ENCODE data around the gene B3GNT9. TPM values are rescaled to one million over a fixed set of nuclear protein-coding genes. Genes with fewer than 3 reads are reported as not detected.
A peak's percentile ranks its signal among the peaks of the same experiment; 100 is the strongest.
"Not testable (repeated sequence)": the region's sequence is repeated elsewhere in the genome, so short reads cannot be mapped to it uniquely, and the experiment has no call there.

The B3GNT9 gene
- total RNA-seq, 1 donor from 2014 or later, result 6.0 TPM

GRCh38 chr16:67151431-67152097 is 766 bp upstream of the B3GNT9 start:
- no peak for DNase-seq (ENCODE audit: low read depth, low spot score)

- no peak for DNase-seq (ENCODE audit: low read depth, low spot score)
Observed at GRCh38 chr16:67150047-67150832, 558 bp downstream of the B3GNT9 start.

DNA sequence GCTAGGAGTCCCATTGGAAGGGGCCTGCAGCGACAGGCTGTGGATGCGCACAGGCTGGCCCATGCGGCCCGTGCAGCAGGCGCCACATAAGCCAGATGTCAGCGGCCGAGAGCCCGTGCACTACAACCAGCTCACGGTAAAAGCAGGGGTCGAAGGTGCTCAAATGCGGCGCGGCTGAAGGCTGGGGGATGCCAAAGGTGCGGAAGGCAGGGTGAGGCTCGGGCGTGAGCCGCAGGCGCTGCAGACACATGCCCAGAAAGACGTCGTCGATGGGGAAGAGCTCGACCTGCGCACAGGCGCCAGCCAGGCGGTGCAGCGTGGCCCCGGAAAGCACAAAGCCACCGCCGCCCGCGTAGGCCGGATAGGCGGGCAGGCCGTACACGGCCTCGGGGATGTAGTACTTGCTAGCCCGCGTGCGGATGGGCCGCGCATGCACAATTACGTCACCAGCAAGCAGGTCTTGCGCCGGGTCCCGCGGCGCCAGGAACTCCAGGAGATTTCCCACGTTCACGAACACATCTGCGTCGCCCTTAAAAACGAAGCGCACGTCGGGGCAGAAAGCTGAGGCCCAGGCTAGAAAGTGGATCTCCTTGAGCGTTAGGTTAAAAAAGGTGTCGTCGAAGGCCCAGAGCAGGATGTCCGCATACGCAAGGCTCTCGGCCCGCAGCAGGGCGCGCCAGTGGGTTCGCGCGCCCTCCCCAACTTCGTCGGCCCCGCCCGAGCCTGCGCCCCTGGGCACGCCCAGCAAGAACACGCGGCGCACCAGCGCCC is 1.3 kb downstream of the B3GNT9 start:
- no peak for DNase-seq (ENCODE audit: low read depth, low spot score)

DNA sequence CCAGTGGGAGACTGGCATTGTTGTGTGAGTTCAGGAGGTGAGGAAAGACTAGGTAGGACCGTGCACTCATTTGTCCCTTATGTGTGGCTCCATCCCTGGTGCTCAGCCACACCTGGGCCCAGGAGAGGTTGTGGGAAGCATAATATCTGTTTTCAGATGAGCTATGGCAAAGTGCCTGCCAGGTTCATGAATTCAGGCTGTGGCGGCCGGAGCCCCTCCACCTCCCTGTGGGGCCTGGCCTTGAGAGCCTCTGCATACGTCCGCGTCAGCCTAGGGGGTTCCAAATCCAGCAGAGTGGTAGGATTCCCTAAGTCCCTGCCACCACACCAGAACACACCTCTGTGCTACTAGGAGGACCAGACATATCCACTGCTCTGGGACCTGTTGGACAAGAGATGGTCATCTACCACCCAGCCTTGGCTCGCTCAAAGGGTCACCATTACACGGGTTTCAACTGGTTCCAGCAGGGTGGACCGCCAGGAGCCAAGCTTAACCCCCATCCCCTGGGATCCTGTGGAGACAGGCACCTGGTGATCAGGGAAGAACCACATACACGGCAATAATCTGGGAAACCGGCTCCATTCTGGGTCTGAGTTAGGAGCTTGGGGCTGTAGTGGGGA is 2.0 kb downstream of the B3GNT9 start:
- DNase-seq (ENCODE audit: low read depth, low spot score), result no peak

DNA sequence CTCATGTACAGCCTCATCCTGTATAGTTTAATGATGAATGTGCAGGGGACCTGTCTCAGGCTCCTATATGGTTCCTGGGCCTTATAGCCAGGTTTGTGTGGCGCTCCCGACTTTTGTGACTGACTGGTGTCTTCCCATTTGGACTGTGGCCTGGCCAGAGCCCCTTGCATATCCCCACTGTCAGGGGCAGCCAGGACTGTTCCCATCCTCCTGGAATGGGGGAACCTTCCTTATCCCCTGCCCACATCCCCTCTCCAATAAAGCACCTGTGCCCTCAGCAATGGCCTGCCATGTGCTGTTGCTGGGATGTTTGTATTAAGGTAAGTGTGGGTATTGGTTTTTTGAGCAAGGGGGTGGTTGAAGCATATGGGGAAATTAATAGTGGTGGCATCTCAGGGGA is 2.6 kb downstream of the B3GNT9 start:
- DNase-seq (ENCODE audit: low read depth, low spot score), result no peak

GRCh38 chr16:67147437-67148140 is 3.2 kb downstream of the B3GNT9 start:
- no peak for DNase-seq (ENCODE audit: low read depth, low spot score)

DNA sequence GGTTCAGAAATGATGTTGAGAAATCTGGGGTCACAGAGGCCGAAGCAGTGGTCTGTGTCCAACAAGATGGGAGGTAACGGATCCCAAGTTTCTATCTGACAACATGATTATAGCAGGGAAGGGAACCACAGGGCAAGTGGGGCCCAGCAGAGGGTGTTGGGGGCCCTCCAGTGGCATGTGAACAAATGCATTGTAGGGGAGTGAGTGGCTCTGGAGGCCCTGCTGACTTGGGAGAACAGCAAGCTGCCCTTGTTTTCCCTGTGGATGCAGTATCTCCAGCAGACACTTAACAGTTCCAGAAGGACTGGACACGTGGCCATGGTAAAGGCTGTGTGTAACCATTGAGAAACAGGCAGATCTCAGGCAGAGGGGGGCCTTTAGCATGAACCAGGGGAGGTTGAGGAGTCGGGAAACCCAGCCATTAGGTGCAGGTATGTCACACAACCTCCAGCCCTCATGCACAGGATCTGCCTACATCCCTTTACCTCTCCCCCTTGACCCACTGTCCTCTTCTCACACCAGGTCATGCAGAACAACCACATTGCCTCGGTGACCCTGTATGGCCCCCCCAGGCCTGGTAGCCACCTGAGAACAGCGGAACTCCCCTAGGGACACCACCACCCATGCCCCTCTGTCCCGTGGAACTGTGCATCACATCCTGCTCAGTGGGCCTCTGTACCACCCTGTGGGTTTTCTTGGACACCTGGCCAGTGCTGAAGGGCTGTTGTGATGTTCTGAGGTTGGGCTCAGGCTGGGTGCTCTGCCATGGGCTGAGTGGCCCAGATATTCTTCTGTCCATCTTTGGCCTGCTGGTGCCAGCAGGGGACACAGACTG is 4.1 kb downstream of the B3GNT9 start:
- DNase-seq (ENCODE audit: low read depth, low spot score), result no peak

GRCh38 chr16:67145746-67146145 is 5.1 kb downstream of the B3GNT9 start:
- DNase-seq (ENCODE audit: low read depth, low spot score), result no peak

DNA sequence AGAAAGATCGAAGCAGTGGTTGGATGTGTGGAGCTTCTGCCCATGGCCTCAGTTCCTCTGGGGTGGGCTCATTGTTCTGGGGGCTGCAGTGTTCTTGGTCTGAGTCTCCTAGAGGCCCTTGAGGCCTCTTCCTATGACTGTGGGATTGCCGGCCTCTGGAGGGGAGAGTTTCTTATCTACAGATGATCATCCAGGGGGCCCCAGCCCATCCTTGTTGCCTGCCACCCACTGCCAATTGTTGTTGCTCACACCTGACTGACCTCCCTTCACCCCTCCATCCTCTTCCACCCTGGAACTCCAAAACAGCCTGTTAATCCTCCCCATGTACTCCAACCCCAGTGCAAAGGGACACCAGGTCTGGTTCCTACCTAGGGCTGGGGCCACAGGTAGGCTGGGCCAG is 5.9 kb downstream of the B3GNT9 start:
- no peak for DNase-seq (ENCODE audit: low read depth, low spot score)

- DNase-seq (ENCODE audit: low read depth, low spot score), result no peak
Observed at GRCh38 chr16:67142342-67142741, 8.5 kb downstream of the B3GNT9 start.

- DNase-seq (ENCODE audit: low read depth, low spot score), result no peak
Observed at GRCh38 chr16:67141391-67141790, 9.4 kb downstream of the B3GNT9 start.

DNA sequence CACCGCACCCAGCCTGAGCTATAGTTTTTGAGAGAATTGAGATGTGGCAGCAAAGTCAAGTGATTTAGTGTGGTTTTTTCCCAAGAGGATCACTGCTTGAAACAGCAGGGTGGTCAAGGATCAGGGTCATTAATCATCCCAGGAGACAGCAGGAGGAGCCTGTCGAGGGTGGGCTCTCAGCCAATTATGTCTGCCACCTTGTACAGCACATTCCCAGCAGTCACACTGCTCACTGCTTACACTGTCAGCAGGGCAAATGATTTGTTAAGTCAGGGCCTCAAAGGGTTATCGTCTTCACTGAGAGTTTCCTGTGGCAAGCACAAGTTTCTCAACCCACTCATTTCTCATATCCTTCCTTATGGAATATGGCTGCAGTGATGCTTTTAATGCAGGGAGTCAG is 13.2 kb downstream of the B3GNT9 start:
- peak; percentile 88 for DNase-seq (ENCODE audit: low read depth, low spot score)

- no peak for DNase-seq (ENCODE audit: low read depth, low spot score)
Observed at GRCh38 chr16:67129422-67129821, 21.4 kb downstream of the B3GNT9 start.

DNA sequence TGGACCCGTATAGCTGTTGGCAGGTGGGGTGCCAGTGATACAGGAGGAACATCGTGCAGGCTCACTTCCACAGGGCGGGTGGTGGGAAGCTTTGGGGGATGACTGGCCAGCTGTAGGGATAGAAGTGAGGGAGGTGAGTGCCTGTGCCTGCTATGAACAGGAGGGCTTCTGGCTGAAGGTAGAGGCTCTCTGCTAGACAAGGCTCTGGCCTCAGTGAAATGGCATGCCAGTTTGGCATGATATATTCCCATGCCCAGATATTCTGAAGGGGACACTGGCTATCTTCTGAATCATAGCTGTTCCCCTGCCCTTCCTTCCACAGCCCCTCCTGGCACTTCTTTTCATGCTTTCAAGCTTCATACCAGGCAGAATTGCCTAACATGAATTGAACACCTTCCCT is 21.9 kb downstream of the B3GNT9 start:
- DNase-seq (ENCODE audit: low read depth, low spot score), result no peak

- DNase-seq (ENCODE audit: low read depth, low spot score), result no peak
Observed at GRCh38 chr16:67128417-67128816, 22.4 kb downstream of the B3GNT9 start.

GRCh38 chr16:67122799-67123198 is 28.0 kb downstream of the B3GNT9 start:
- DNase-seq (ENCODE audit: low read depth, low spot score), result not testable (repeated sequence)

DNA sequence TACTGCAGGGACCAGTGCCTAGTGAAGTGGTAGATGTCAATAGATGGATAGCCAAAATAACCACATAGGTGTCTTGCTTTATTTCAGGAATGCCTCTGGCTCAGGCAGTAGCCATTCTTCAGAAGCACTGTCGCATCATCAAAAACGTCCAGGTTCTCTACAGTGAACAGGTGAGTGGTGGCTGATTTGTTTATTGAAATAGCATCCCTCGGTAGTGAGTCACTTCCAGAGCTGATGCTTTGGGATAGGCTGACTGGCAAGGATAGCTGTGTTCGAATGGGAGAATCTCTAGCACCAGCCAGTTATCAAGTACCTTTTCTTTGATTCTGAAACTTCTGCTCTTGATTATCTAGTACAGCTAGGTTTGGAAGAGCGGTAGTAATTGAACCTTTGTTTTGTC is 30.8 kb downstream of the B3GNT9 start:
- no peak for DNase-seq (ENCODE audit: low read depth, low spot score)

- DNase-seq (ENCODE audit: low read depth, low spot score), result no peak
Observed at GRCh38 chr16:67117716-67118115, 33.1 kb downstream of the B3GNT9 start.

- DNase-seq (ENCODE audit: low read depth, low spot score), result no peak
Observed at GRCh38 chr16:67116388-67117311, 34.1 kb downstream of the B3GNT9 start.
